Effector memory CD4-positive, alpha-beta T cell (primary cell): ENCODE results near the gene DBH.

ENCODE experiments used
- DNase-seq, 3 donors: peaks; one replicate each; pipeline ENCODE4 v3.0.0-alpha.2; 2020
- H3K27ac ChIP-seq: 2 replicates; pipeline ENCODE4 v1.7.0; 2013; ENCODE audit warnings: mild to moderate bottlenecking, low read length, moderate library complexity; ENCODE audit not compliant: insufficient read depth, poor library complexity, severe bottlenecking
- H3K27me3 ChIP-seq: replicated peaks from 2 replicates; pipeline ENCODE4 v1.7.0; 2013; ENCODE audit warnings: mild to moderate bottlenecking, low read length; ENCODE audit not compliant: insufficient read depth, control insufficient read depth, poor library complexity, severe bottlenecking
- H3K36me3 ChIP-seq: 2 replicates; pipeline ENCODE4 v1.7.0; 2013; ENCODE audit warnings: mild to moderate bottlenecking, low read length, moderate library complexity; ENCODE audit not compliant: control insufficient read depth, insufficient read depth
- H3K4me1 ChIP-seq: 2 replicates; pipeline ENCODE4 v1.7.0; 2013; ENCODE audit warnings: low read length, mild to moderate bottlenecking; ENCODE audit not compliant: control insufficient read depth, insufficient read depth, poor library complexity, severe bottlenecking
- H3K4me3 ChIP-seq: 2 replicates; pipeline ENCODE4 v1.7.0; 2013; ENCODE audit warnings: low read length, low read depth, mild to moderate bottlenecking; ENCODE audit not compliant: insufficient read depth, poor library complexity, severe bottlenecking
- H3K9me3 ChIP-seq: 2 replicates; pipeline ENCODE4 v1.7.0; 2013; ENCODE audit warnings: mild to moderate bottlenecking, low read length, moderate library complexity; ENCODE audit not compliant: control insufficient read depth

The DBH gene

GRCh38 chr9:133609311-133610098 is 26.7 kb upstream of the DBH start, which contains the start of gene FAM163B:
TSS of gene FAM163B (minus strand) at chr9:133609389. CDS start at chr9:133580223, 29,166 bp downstream.
- DNase-seq: no peak
- H3K9me3 ChIP-seq: no peaks in the 10 kb centered on the region
- no peaks in the 10 kb centered on the region for H3K4me1 ChIP-seq
- no peak within 1 kb of the TSS for H3K4me3 ChIP-seq
- H3K36me3 ChIP-seq: no peaks in the 10 kb centered on the region
- peaks cover 9% of the 10 kb centered on the region for H3K27me3 ChIP-seq
- no peak within 1 kb of the TSS for H3K27ac ChIP-seq

- Histone ChIP-seq H3K4me1 (no peaks in the 10 kb centered on the region), H3K9me3 (no peaks in the 10 kb centered on the region), H3K27ac (no peak overlapping the region), H3K4me3 (no peak overlapping the region), H3K36me3 (no peaks in the 10 kb centered on the region), H3K27me3 (peaks cover 6% of the 10 kb centered on the region)
- no peak for DNase-seq
Observed at GRCh38 chr9:133610845-133611244, 25.3 kb upstream of the DBH start.

- H3K27me3 ChIP-seq: peaks cover 6% of the 10 kb centered on the region
- H3K9me3 ChIP-seq: no peaks in the 10 kb centered on the region
- no peaks in the 10 kb centered on the region for H3K36me3 ChIP-seq
- no peak for DNase-seq
- H3K4me3 ChIP-seq: no peak overlapping the region
- H3K27ac ChIP-seq: no peak overlapping the region
- no peaks in the 10 kb centered on the region for H3K4me1 ChIP-seq
Observed at GRCh38 chr9:133612051-133612450, 24.1 kb upstream of the DBH start.

GRCh38 chr9:133612816-133613215 is 23.3 kb upstream of the DBH start:
- H3K36me3 ChIP-seq: no peaks in the 10 kb centered on the region
- peaks cover 6% of the 10 kb centered on the region for H3K27me3 ChIP-seq
- H3K27ac ChIP-seq: no peak overlapping the region
- H3K4me3 ChIP-seq: no peak overlapping the region
- no peaks in the 10 kb centered on the region for H3K4me1 ChIP-seq
- no peak for DNase-seq
- H3K9me3 ChIP-seq: no peaks in the 10 kb centered on the region

GRCh38 chr9:133613432-133613831 is 22.7 kb upstream of the DBH start:
- Histone ChIP-seq H3K9me3 (no peaks in the 10 kb centered on the region), H3K27me3 (peaks cover 6% of the 10 kb centered on the region), H3K4me1 (no peaks in the 10 kb centered on the region), H3K4me3 (no peak overlapping the region), H3K27ac (no peak overlapping the region), H3K36me3 (no peaks in the 10 kb centered on the region)
- DNase-seq: no peak

- H3K9me3 ChIP-seq: no peaks in the 10 kb centered on the region
- DNase-seq: no peak
- no peaks in the 10 kb centered on the region for H3K4me1 ChIP-seq
- H3K36me3 ChIP-seq: no peaks in the 10 kb centered on the region
- no peak overlapping the region for H3K27ac ChIP-seq
- H3K27me3 ChIP-seq: peaks cover 6% of the 10 kb centered on the region
- H3K4me3 ChIP-seq: no peak overlapping the region
Observed at GRCh38 chr9:133614056-133614455, 22.1 kb upstream of the DBH start.

- Histone ChIP-seq H3K27me3 (peaks cover 3% of the 10 kb centered on the region), H3K9me3 (no peaks in the 10 kb centered on the region), H3K4me1 (peaks cover 3% of the 10 kb centered on the region), H3K27ac (no peak overlapping the region), H3K4me3 (no peak overlapping the region), H3K36me3 (no peaks in the 10 kb centered on the region)
- DNase-seq: no peak
Observed at GRCh38 chr9:133614678-133615077, 21.5 kb upstream of the DBH start.

GRCh38 chr9:133615186-133615585 is 21.0 kb upstream of the DBH start:
- no peak for DNase-seq
- no peak overlapping the region for H3K27ac ChIP-seq
- no peaks in the 10 kb centered on the region for H3K9me3 ChIP-seq
- H3K4me3 ChIP-seq: no peak overlapping the region
- no peaks in the 10 kb centered on the region for H3K27me3 ChIP-seq
- peaks cover 7% of the 10 kb centered on the region for H3K4me1 ChIP-seq
- no peaks in the 10 kb centered on the region for H3K36me3 ChIP-seq

- H3K27ac ChIP-seq: no peak overlapping the region
- no peaks in the 10 kb centered on the region for H3K9me3 ChIP-seq
- no peaks in the 10 kb centered on the region for H3K27me3 ChIP-seq
- H3K36me3 ChIP-seq: no peaks in the 10 kb centered on the region
- no peak overlapping the region for H3K4me3 ChIP-seq
- DNase-seq: no peak
- peaks cover 9% of the 10 kb centered on the region for H3K4me1 ChIP-seq
Observed at GRCh38 chr9:133615606-133616188, 20.5 kb upstream of the DBH start.

GRCh38 chr9:133616643-133617405 is 19.3 kb upstream of the DBH start:
- Histone ChIP-seq H3K9me3 (no peaks in the 10 kb centered on the region), H3K4me1 (peaks cover 14% of the 10 kb centered on the region), H3K36me3 (no peaks in the 10 kb centered on the region), H3K27me3 (no peaks in the 10 kb centered on the region), H3K27ac (no peak overlapping the region), H3K4me3 (no peak overlapping the region)
- no peak for DNase-seq
